ENCODE results near the gene SEMA6D. TPM values are rescaled to one million over a fixed set of nuclear protein-coding genes. Genes with fewer than 3 reads are reported as not detected.

SEMA6D gene
- total and polyA plus RNA-seq, 2 experiments from 2014 or later = 77.6 to 90.6 TPM

DNA sequence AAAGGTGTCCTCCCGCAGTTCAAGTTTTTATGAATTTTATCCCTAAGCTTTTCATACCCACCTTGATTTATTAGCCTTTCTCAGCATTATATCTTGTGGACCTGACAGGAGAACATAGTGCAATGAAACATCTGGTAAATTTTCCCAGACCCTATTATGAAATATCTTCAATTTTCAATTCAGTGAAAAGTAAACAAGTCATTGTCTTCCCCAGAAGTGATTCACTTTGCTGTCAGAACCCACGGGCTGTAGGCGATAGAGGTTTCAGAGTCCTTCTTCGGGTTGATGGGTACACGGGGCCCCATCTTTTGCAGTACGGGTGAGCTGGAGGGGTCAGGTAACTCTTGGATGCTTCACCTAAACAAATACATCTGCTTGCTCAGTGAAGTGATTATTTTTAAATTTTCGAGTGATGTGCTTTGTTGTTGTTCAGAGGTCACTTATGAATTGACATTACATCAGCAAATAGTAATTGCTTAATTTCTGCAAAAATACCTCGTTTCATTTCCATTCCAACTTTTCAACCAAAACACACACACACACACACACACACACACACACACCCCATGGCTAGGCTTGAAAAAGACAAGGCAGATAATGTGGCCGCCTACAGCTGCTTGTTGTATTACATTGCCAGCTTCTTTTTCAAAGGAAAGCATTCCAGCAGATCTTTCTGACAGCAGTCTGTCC, 102.9 kb downstream of the SEMA6D start:
- peak in 1 of 2 donors; percentile 77 for DNase-seq (ENCODE audit: low read depth in 1 of 2, low spot score in 1 of 2)
- Histone ChIP-seq H3K27ac (no peak overlapping the region), H3K4me3 (no peak overlapping the region), H3K4me1 (ENCODE audit: low read depth) (peaks cover 38% of the 10 kb centered on the region), H3K9me3 (ENCODE audit: low read depth) (no peaks in the 10 kb centered on the region), H3K27me3 (no peaks in the 10 kb centered on the region), H3K36me3 (no peaks in the 10 kb centered on the region)
- TF ChIP-seq, protein P1, sequence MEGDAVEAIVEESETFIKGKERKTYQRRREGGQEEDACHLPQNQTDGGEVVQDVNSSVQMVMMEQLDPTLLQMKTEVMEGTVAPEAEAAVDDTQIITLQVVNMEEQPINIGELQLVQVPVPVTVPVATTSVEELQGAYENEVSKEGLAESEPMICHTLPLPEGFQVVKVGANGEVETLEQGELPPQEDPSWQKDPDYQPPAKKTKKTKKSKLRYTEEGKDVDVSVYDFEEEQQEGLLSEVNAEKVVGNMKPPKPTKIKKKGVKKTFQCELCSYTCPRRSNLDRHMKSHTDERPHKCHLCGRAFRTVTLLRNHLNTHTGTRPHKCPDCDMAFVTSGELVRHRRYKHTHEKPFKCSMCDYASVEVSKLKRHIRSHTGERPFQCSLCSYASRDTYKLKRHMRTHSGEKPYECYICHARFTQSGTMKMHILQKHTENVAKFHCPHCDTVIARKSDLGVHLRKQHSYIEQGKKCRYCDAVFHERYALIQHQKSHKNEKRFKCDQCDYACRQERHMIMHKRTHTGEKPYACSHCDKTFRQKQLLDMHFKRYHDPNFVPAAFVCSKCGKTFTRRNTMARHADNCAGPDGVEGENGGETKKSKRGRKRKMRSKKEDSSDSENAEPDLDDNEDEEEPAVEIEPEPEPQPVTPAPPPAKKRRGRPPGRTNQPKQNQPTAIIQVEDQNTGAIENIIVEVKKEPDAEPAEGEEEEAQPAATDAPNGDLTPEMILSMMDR (IDR thresholded peaks at IDR 0.05; ENCODE audit: low read depth, low read length) = no peak

DNA sequence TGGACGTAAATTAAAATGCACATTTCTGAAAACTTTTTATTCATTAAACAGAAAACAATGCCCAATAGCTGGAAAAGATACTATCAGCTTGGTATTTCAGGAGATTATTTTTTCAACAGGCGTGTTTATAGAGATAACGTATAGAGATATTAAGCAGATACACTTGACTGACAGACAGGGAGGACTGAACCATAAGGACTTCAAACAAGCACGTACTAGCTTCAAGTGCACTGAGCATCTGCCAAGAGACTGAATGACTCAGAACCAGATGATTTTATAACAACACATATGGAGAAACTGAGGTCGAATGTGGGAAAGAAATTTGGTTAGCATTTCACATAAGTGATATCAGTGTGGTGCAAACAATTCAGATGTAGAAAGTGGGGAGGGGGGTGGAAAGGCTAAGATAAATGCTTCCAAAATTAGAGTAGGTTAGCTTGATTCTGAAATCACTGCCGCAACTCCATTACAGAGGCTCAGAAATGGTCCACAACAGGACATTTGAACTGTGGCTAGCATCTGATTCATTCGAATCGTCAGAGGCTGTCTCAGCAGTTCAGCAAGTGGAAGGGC, 103.5 kb downstream of the SEMA6D start:
- Histone ChIP-seq H3K9me3 (ENCODE audit: low read depth) (no peaks in the 10 kb centered on the region), H3K4me1 (ENCODE audit: low read depth) (peaks cover 38% of the 10 kb centered on the region), H3K36me3 (no peaks in the 10 kb centered on the region), H3K27me3 (no peaks in the 10 kb centered on the region), H3K4me3 (no peak overlapping the region), H3K27ac (no peak overlapping the region)
- DNase-seq (ENCODE audit: low read depth in 1 of 2, low spot score in 1 of 2) = peak in 1 of 2 donors; percentile 79
- TF ChIP-seq, protein P1 (IDR thresholded peaks at IDR 0.05; ENCODE audit: low read depth, low read length) = no peak

DNA sequence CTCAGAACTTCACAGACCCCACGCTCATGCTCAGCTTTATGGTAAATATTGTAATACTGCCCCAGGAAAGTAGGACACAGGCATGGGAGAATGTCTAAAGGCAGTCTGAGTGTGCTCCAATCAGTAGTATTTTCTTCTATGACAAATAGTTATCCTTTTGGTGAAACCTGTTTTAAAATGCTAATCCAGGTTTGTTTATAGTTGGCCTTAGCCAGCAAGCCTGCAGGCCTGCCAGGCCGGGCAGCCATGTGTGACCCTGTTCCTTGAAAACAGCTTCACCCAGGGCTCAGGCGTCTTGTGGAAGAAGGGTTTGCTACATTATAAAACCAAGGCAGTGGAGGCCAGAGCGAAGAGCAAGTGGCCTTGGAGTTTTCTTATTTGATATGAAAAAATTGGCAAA, 104.7 kb downstream of the SEMA6D start:
- DNase-seq (ENCODE audit: low read depth in 1 of 2, low spot score in 1 of 2) = no peak
- TF ChIP-seq, protein P1 (IDR thresholded peaks at IDR 0.05; ENCODE audit: low read depth, low read length) = no peak

More for the DNA sequence above, 104.7 kb downstream of the SEMA6D start:
- H3K27ac ChIP-seq = peak overlapping the region; percentile 29
- no peaks in the 10 kb centered on the region for H3K9me3 ChIP-seq (ENCODE audit: low read depth)
- peaks cover 38% of the 10 kb centered on the region for H3K4me1 ChIP-seq (ENCODE audit: low read depth)
- H3K4me3 ChIP-seq = no peak overlapping the region
- H3K27me3 ChIP-seq = no peaks in the 10 kb centered on the region
- H3K36me3 ChIP-seq = no peaks in the 10 kb centered on the region

Data from cardiac muscle cell (in vitro differentiated cells and primary cell).